ENCODE measurements around the gene PCDHGC5.
A peak's percentile ranks its signal among the peaks of the same experiment; 100 is the strongest.

The PCDHGC5 gene

DNA sequence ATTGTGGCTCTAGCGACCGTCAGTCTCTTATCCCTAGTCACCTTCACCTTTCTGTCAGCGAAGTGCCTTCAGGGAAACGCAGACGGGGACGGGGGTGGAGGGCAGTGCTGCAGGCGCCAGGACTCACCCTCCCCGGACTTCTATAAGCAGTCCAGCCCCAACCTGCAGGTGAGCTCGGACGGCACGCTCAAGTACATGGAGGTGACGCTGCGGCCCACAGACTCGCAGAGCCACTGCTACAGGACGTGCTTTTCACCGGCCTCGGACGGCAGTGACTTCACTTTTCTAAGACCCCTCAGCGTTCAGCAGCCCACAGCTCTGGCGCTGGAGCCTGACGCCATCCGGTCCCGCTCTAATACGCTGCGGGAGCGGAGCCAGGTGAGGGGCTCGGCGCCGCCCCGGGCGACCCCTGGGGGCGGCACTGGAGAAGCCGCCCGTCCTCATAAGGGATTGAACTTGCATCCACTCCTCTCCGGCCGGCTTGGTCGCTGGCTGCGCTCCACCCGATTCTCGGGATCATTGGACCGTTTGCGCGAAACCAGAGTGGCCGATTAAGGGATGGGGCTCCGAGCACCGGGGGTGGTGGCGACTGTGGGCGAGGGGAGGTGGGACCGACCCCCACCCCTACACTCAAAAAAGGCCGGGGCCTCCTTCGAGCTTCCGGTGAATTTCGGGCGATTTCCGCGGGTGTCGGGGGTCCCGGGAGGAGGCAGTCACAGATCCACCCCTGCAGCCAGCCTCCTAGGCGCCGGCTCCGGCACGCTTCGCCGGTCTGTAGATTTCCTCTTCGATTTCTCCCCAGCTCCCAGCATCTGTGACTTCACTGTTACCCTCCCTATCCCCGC lies 2.7 kb downstream of the PCDHGC5 start:
- ATAC-seq (no peak), DNase-seq (no peak)

DNA sequence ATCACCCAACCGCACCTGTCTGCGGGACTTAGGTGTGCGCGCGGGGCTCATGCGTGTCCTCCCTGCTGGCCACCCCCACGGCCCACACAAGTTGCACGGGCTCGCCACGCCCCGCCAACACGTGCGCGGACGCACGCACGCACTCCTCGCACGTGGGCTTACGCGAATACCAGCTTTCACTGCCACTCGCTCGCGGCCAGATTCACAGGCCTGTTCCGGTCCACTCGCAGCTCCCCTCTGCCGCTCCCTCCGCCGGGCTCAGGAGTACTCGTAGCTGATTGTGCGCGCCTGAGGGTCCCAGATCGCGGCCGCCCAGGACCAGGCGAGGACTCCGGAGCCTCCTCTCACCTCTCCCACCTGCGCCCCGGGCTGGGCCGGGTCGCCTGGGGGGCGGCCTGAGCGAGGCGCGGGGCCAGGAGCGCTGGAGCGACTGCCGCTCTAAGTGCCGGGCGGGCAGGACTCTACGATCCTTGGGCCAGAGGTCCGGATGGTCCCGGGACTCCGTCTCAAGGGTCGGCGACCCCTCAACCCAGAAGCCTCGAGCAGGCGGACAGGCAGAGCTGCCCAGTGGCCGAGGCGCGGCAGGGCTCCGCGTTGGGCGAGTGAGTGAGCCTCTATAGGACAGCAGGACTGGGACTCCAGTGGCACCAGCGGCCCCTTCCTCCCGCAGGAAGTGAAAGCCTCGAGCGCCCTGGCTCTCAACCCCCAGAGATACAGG lies 3.4 kb downstream of the PCDHGC5 start:
- peak; percentile 43 for DNase-seq

DNA sequence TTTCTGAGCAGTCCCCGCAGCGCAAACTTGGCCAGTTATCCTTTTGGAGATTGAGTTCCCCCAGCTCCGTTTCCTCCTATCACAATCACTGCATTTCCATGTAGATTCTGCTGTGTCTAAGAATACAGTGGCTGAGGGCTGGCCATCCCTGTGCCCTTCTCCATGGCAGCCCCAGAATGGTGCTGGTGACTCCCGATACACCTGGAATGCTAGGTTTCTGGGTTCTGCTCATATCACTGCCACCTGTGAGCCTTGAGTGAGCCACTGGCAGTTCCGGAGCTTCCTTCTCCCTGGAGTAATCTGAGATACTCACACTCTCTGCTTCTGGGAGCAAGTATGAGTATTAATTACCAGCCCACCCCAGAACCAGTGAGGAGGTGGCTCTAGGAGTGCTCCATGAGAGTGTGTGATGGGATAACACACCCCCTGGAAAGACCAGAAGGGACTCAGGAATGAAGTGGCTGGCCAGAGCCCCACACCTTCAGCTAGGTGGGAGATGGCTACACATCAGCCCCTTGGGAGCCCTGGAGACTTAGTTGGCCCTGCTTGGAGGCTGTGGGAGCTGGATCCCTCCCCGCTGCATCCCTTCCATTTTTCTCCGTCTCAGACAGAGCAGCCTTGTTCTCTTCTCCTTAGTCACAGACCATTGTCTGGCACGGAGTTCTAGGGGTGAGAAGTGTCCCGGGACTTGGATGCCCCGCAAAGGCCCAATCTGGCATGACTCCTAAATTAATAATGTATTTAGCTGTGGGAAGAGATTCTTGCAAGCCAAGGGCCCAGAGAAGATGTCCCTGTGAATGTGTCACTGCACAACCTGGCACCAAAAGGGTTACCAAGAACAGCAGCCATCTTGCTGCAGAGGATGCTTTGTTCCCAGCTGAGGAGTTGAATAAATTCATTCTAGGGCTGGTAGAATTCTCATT lies 4.9 kb downstream of the PCDHGC5 start:
- ATAC-seq (no peak), DNase-seq (no peak)

More for the DNA sequence above, 3.4 kb downstream of the PCDHGC5 start:
- ATAC-seq, result no peak

DNA sequence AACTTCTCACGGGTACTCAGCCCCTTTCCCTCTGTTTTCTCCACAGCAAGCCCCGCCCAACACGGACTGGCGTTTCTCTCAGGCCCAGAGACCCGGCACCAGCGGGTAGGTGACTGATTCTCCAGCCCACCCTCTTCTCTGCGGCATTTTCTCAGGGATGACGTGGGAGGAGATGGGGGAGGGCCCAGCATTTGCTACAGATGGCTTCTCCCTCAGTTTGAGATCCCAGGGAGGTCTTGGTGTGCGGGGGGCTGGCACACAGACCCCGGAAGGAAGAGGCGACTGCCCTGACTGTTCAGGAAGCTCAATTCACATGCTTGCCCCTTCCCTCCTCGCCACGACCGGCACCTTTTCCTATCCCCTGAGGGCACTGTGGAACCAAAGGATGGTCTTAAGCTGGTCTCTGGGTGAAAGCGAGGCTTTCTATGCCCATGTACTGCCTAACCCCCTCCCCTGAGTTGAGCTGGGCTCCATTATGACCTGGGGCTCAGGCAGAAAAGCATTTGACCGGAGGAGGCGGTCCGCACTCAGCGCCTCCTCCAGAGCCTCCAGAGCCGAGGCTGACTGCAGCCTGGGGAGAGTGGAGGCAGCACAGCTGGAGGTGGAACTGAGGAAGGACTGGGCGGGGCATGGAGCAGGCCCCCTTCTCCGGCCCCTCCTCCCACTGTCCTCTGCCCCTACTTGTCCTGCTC lies 6.0 kb downstream of the PCDHGC5 start:
- no peak for DNase-seq
- no peak for ATAC-seq

DNA sequence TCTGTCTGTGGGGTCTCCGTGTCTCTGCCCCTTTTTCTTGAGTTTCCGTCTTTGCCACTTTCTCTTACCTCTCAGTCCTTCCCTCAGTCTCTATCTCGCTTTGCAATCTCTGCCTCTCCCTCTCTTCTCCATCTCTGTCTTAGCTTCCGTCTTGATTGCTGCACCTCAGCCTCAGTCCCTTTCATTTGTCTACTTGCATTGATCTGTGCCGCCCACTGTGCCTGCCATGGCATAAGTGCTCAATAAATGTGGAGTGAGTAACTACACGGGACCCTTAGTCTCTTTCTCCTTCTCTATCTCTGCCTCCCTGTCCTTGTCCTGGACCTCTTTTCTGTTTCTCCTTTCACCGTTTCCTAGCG lies 6.6 kb downstream of the PCDHGC5 start:
- DNase-seq (no peak), ATAC-seq (no peak)

DNA sequence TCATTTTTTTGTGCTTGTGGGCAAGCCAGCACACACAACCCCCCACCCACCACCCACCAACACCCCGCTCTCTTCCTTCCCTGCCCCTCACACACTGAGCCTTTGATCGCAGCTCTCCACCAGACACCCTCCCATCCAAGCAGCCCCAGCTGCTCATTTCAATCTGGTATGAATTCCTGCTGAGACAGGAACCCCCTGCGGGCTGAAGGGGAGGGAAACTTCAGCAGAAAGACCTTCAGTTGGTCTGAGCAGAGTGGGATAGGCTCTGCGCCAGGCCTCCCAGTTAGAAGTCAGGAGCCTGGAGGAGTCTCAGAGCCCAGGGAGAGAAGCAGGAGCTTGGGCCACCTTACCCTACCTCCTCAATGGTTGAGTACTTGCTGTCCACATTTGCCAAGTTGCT lies 7.2 kb downstream of the PCDHGC5 start:
- DNase-seq (no peak), ATAC-seq (no peak)

DNA sequence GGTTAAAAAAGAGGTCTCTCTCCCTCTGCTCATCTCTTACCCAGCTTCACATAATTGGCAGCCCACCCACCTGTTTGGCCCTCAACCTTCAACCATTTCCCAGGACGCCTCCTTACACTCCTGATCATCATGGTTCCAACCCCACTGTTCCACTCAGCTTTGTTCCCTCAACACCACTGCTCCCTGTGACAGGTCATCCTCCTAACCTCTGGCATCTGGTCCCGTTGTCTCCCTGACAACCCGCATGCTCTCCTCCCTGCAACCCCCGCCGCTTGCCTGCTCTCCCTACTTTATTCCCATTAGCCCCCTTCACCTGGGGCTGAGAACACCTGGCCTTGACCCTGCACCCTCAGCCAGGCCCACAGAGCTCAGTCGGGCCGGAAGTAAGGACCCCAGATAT lies 12.9 kb downstream of the PCDHGC5 start:
- ATAC-seq (no peak), DNase-seq (no peak)

DNA sequence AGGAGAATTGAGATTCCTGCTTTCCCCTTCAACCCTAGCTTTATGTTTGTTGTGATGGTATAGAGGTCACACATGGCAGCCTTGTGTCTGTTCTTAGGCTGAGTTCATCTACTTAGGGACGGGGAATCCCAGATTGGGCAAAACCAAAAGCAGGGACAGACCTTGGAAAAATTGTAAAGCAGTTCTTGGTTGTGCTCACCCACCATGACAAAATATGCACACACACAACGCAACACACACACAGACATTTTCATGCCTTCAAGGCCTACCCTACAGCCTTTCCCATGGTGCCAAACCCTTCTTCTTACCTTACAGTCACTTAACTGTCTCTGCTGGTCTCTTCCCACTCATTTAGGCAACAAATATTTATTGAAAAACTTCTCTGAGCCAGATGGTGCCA lies 14.8 kb downstream of the PCDHGC5 start:
- DNase-seq (no peak), ATAC-seq (no peak)

DNA sequence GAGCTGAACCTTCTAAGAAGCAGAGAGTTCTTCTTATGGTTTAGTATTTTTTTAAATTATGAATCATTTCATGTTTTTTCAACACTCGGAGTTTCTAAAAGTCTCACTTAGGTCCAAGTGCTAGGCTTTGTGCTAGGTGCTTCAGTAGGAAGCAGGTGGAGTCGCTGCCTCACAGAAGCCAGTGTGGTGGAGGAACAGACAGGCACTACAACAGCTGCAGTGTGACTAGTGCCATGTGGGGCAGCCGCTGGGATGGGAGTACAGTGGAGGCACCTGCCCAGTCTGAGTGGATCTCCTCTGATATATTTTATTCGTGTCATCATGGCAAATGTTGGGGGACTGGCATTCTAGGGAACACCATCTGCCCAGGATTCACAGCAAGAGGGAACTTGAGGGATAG lies 15.3 kb downstream of the PCDHGC5 start:
- ATAC-seq, result no peak

DNA sequence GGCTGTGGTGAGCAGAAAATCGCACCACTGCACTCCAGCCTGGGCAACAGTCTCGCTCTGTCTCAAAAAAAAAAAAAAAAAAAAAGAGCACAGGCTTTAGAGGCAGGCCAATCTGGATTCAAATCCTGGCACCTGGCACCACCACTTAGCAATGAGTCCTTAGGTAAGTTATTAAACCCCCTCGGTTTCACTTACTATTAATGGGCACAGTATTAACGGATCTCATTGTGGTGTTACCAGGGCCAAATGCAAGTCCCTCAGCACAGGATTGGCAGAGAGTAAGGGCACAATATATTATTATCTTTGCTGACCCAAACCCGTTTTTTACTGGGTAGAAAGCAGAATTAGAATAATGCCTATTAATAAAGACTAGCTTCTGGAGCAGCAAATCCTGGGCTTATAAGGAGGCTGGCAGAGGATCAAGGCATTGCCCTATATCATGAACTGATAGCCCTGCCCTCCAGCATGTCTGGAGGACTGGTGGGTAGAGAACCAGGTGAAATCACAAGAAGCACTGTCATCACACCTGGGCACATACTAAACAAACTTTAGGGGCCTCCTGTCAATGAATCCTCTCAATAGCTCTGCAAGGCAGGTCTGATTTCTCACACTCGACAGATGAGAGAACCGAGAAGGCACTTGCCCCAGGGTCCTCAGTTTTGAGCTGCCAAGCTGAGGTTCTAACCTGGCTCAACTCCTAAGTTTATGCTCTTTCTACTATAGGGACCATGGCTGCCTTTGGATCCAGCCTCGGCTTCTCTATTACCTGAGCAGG lies 17.7 kb downstream of the PCDHGC5 start:
- DNase-seq (no peak), ATAC-seq (no peak)

More for the DNA sequence above, 15.3 kb downstream of the PCDHGC5 start:
- DNase-seq, result no peak

DNA sequence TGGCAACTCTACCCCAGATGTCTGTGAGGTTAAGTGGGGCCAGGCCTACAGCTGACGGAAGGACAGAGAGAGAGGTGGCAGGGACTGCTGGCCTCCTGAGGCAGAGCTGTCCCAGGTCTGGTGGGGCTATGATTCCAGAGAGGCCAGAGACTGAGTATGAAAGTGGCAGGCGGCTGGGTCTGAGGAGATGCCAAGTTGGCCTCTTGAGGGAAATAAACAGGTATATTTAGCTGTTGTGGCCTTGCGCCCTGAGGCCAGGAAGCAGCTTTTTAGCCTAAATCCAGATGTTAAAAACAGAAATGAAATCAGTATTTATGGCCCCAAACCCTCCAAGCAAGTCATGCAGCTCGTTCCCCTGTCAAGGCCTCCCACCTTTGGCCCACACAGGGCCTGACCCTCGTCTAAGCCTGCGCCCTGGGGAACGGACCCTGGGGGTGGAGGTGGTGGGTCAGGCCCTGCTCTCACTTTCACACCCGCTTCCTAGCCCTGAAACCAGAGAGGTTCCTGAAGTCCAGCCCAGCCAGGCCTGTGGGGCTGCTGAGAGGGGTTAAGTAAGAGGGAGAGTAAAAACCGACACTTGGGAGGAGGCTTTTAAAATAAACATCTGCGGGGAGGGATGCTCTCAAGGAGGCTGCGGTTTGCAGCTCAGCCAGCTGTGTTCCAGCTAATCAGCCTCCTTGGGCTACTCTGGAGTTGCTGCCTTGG lies 18.7 kb downstream of the PCDHGC5 start:
- ATAC-seq (no peak), DNase-seq (no peak)

DNA sequence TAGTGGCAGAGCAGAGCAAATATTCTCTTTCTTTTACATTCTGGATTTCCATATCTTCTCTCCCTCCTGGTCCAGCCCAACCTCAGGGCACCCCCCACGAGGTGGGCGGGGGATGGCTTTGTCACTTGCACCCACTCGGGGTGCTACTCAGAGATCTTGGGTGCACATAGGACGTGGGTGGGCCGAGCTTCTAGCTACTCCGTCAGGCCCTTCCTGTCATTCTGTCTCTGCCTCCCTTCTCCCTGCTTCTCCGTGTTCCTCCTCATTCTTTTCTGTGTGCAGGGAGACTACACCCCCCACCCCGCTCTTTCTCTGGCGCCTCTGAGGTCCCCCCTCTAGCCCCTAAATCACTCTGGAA lies 19.5 kb downstream of the PCDHGC5 start:
- ATAC-seq, result no peak
- no peak for DNase-seq

DNA sequence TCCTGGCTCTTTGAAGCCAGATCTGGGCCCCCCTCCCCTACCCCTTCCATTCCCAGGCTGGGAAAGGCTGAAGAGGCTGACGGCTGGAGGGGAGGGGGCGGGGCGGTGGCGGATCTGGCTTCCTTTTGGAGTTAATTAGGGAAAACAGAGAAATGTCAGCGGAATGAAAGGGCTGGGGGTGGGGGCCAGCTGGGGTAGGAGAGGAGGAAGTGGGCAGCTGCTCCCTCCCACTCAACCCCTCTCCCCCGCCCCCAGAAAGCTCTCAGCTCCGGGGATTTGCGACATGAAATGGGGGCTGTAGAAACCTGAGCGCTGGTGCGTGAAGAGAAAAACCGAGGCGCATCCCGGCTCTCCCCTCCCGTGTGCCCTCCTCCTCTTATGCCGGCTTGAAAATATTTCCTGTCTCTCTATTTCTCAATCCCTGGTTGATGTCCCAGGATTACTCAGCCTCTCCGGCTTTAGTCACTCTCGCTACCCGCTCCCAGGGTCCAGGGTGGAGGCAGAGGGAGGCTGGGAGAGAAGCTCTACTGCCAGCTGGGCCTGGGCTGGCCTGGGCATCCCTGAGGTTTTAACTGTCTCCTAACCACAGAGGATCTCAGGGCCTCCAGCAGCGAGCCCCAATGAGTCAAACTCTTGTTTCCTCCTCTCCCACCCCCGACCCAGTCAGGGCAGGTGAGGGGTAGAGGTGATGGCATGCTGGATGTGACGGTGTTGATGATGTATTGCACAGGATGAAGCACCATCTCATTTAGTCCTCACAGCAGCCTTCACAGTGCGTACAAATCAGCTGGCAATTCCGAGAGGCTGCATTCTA lies 20.1 kb downstream of the PCDHGC5 start:
- ATAC-seq (no peak), DNase-seq (peak; percentile 30)

DNA sequence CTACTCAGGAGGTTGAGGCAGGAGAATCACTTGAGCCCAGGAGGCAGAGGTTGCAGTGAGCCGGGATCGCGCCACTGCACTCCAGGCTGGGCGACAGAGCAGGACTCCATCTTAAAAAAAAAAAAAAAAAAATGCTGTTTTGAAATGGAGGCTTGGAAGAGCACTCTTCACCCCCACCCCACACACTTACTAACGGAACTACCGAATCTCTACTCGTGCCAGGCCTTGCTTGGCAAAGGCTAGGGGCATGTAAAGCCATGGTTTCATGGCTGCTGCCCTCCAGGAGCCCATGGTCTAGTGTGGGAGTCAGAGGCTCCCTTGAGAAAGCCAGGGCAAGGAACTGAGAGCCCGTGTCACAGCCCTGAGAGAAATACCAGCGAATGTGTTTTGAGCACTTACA lies 21.3 kb downstream of the PCDHGC5 start:
- DNase-seq, result no peak
- no peak for ATAC-seq

DNA sequence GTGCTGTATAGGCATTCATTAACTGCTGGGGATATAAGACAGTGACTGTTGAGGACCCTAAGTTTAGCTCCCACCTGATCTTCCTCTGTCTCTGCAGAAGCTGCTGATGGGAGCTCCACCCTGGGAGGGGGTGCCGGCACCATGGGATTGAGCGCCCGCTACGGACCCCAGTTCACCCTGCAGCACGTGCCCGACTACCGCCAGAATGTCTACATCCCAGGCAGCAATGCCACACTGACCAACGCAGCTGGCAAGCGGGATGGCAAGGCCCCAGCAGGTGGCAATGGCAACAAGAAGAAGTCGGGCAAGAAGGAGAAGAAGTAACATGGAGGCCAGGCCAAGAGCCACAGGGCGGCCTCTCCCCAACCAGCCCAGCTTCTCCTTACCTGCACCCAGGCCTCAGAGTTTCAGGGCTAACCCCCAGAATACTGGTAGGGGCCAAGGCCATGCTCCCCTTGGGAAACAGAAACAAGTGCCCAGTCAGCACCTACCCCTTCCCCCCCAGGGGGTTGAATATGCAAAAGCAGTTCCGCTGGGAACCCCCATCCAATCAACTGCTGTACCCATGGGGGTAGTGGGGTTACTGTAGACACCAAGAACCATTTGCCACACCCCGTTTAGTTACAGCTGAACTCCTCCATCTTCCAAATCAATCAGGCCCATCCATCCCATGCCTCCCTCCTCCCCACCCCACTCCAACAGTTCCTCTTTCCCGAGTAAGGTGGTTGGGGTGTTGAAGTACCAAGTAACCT lies 22.1 kb downstream of the PCDHGC5 start:
- DNase-seq (no peak), ATAC-seq (no peak)

DNA sequence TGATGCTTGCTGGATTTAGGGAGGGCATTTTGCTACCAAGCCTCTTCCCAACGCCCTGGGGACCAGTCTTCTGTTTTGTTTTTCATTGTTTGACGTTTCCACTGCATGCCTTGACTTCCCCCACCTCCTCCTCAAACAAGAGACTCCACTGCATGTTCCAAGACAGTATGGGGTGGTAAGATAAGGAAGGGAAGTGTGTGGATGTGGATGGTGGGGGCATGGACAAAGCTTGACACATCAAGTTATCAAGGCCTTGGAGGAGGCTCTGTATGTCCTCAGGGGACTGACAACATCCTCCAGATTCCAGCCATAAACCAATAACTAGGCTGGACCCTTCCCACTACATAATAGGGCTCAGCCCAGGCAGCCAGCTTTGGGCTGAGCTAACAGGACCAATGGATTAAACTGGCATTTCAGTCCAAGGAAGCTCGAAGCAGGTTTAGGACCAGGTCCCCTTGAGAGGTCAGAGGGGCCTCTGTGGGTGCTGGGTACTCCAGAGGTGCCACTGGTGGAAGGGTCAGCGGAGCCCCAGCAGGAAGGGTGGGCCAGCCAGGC lies 23.0 kb downstream of the PCDHGC5 start:
- ATAC-seq (no peak), DNase-seq (no peak)

DNA sequence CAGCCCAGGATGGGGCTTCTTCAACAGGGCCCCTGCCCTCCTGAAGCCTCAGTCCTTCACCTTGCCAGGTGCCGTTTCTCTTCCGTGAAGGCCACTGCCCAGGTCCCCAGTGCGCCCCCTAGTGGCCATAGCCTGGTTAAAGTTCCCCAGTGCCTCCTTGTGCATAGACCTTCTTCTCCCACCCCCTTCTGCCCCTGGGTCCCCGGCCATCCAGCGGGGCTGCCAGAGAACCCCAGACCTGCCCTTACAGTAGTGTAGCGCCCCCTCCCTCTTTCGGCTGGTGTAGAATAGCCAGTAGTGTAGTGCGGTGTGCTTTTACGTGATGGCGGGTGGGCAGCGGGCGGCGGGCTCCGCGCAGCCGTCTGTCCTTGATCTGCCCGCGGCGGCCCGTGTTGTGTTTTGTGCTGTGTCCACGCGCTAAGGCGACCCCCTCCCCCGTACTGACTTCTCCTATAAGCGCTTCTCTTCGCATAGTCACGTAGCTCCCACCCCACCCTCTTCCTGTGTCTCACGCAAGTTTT lies 23.6 kb downstream of the PCDHGC5 start:
- ATAC-seq (peak; percentile 14), DNase-seq (peak; percentile 92)

DNA sequence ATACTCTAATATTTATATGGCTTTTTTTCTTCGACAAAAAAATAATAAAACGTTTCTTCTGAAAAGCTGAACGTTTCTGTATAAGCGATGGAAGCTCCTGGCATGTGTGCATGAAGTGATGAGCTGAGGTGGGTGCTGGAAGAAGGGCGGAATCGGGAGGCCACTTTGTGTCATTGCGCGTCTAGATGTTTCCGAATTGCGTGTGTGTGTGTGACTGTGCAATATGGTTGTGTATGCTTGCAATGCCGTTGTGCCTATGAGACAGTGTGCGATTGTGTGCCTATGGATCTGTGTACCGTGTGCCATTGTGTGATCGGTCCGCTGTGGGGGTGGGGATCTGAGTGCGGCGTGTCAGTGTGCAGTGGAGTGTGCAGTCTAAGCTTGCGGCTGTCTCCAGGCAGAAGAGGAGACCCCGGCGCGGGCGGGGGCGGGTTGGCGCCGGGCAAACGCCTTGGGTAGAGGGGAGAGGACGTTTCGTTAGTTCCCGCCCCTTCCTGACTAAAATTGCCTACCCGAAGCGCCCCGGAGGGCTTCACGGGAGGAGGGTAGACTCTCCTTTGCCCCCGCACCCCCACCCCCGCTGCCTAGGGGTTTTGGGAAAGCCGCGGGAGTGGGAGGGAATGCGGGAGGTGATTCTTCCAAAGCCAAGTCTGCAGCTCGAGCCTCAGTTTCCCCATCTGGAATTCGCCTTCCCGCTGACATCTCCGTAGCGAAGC lies 24.2 kb downstream of the PCDHGC5 start:
- DNase-seq (peak; percentile 52), ATAC-seq (peak; percentile 22)

Measured in stimulated activated naive CD8-positive, alpha-beta T cell treated with anti-CD3 and anti-CD28 coated beads, Interleukin-15, Interleukin-2, amounts not matched to agents 100 U/mL and 50 U/mL, for 24 hours (primary cell).